ENCODE data around the gene EML5.

DNA sequence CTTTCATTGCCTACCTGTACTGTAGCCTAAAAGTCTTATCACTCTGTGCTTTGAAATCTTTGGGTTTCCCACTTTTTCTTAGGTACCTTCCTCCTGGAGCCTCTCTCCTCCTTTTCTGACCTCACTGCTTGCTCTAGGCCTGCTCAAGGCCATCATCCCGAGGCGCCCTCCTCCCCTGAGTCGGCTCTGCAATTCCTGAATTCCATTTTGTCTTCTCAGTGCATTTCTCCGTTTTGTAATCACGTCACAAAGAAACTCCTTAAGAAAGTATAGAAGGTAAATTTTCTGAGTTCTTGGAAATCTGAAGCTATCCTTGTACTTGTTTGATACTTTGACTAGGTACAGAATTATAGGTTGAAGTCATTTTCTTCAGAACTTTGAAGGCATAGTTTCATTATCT lies 204.7 kb downstream of the EML5 start:
- no peak for TF ChIP-seq TP53 (CRISPR knock-in tag; IDR thresholded peaks at IDR 0.05)
- TF ChIP-seq, protein P1, sequence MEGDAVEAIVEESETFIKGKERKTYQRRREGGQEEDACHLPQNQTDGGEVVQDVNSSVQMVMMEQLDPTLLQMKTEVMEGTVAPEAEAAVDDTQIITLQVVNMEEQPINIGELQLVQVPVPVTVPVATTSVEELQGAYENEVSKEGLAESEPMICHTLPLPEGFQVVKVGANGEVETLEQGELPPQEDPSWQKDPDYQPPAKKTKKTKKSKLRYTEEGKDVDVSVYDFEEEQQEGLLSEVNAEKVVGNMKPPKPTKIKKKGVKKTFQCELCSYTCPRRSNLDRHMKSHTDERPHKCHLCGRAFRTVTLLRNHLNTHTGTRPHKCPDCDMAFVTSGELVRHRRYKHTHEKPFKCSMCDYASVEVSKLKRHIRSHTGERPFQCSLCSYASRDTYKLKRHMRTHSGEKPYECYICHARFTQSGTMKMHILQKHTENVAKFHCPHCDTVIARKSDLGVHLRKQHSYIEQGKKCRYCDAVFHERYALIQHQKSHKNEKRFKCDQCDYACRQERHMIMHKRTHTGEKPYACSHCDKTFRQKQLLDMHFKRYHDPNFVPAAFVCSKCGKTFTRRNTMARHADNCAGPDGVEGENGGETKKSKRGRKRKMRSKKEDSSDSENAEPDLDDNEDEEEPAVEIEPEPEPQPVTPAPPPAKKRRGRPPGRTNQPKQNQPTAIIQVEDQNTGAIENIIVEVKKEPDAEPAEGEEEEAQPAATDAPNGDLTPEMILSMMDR (IDR thresholded peaks at IDR 0.05) = no peak
- TF ChIP-seq ZNF232 (CRISPR knock-in tag; IDR thresholded peaks at IDR 0.05) = no peak
- TF ChIP-seq, protein P2, sequence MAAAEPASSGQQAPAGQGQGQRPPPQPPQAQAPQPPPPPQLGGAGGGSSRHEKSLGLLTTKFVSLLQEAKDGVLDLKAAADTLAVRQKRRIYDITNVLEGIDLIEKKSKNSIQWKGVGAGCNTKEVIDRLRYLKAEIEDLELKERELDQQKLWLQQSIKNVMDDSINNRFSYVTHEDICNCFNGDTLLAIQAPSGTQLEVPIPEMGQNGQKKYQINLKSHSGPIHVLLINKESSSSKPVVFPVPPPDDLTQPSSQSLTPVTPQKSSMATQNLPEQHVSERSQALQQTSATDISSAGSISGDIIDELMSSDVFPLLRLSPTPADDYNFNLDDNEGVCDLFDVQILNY (CRISPR knock-in tag; IDR thresholded peaks at IDR 0.05) = no peak
- TF ChIP-seq, protein P3, sequence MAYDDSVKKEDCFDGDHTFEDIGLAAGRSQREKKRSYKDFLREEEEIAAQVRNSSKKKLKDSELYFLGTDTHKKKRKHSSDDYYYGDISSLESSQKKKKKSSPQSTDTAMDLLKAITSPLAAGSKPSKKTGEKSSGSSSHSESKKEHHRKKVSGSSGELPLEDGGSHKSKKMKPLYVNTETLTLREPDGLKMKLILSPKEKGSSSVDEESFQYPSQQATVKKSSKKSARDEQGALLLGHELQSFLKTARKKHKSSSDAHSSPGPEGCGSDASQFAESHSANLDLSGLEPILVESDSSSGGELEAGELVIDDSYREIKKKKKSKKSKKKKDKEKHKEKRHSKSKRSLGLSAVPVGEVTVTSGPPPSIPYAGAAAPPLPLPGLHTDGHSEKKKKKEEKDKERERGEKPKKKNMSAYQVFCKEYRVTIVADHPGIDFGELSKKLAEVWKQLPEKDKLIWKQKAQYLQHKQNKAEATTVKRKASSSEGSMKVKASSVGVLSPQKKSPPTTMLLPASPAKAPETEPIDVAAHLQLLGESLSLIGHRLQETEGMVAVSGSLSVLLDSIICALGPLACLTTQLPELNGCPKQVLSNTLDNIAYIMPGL (CRISPR knock-in tag; IDR thresholded peaks at IDR 0.05) = no peak
- no peak for TF ChIP-seq ZNF121 (CRISPR knock-in tag; IDR thresholded peaks at IDR 0.05)
- no peak for TF ChIP-seq SMAD4 (CRISPR knock-in tag; IDR thresholded peaks at IDR 0.05)
- no peak for TF ChIP-seq ZNF138 (CRISPR knock-in tag; conservative IDR thresholded peaks at IDR 0.05)
- TF ChIP-seq, protein P4, sequence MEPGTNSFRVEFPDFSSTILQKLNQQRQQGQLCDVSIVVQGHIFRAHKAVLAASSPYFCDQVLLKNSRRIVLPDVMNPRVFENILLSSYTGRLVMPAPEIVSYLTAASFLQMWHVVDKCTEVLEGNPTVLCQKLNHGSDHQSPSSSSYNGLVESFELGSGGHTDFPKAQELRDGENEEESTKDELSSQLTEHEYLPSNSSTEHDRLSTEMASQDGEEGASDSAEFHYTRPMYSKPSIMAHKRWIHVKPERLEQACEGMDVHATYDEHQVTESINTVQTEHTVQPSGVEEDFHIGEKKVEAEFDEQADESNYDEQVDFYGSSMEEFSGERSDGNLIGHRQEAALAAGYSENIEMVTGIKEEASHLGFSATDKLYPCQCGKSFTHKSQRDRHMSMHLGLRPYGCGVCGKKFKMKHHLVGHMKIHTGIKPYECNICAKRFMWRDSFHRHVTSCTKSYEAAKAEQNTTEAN (CRISPR knock-in tag; IDR thresholded peaks at IDR 0.05) = no peak
- TF ChIP-seq E2F1 (CRISPR knock-in tag; IDR thresholded peaks at IDR 0.05) = no peak
- no peak for TF ChIP-seq CREB1 (CRISPR knock-in tag; IDR thresholded peaks at IDR 0.05)
- TF ChIP-seq, protein P5, sequence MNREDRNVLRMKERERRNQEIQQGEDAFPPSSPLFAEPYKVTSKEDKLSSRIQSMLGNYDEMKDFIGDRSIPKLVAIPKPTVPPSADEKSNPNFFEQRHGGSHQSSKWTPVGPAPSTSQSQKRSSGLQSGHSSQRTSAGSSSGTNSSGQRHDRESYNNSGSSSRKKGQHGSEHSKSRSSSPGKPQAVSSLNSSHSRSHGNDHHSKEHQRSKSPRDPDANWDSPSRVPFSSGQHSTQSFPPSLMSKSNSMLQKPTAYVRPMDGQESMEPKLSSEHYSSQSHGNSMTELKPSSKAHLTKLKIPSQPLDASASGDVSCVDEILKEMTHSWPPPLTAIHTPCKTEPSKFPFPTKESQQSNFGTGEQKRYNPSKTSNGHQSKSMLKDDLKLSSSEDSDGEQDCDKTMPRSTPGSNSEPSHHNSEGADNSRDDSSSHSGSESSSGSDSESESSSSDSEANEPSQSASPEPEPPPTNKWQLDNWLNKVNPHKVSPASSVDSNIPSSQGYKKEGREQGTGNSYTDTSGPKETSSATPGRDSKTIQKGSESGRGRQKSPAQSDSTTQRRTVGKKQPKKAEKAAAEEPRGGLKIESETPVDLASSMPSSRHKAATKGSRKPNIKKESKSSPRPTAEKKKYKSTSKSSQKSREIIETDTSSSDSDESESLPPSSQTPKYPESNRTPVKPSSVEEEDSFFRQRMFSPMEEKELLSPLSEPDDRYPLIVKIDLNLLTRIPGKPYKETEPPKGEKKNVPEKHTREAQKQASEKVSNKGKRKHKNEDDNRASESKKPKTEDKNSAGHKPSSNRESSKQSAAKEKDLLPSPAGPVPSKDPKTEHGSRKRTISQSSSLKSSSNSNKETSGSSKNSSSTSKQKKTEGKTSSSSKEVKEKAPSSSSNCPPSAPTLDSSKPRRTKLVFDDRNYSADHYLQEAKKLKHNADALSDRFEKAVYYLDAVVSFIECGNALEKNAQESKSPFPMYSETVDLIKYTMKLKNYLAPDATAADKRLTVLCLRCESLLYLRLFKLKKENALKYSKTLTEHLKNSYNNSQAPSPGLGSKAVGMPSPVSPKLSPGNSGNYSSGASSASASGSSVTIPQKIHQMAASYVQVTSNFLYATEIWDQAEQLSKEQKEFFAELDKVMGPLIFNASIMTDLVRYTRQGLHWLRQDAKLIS (CRISPR knock-in tag; IDR thresholded peaks at IDR 0.05; ENCODE audit: borderline replicate concordance) = no peak
